D721Med (cell line): Measurements from ENCODE around the gene VPS39.
A peak's percentile ranks its signal among the peaks of the same experiment; 100 is the strongest.

Experiments used
- DNase-seq: peaks from one replicate; pipeline ENCODE4 v3.0.0; 2011; ENCODE audit warnings: low spot score; ENCODE audit not compliant: insufficient read length
- FAIRE-seq: peaks from 2 replicates; lab custom pipeline; 2011; peaks lifted over from hg19 to GRCh38; lab: Jason Lieb, UNC
- TF ChIP-seq, protein P1 (sequence below): IDR thresholded peaks from 2 replicates; pipeline ENCODE4 v1.5.1; 2012; ENCODE audit warnings: mild to moderate bottlenecking, control low read depth; ENCODE audit not compliant: insufficient read depth; ENCODE audit errors: missing control alignments

Gene VPS39

DNA sequence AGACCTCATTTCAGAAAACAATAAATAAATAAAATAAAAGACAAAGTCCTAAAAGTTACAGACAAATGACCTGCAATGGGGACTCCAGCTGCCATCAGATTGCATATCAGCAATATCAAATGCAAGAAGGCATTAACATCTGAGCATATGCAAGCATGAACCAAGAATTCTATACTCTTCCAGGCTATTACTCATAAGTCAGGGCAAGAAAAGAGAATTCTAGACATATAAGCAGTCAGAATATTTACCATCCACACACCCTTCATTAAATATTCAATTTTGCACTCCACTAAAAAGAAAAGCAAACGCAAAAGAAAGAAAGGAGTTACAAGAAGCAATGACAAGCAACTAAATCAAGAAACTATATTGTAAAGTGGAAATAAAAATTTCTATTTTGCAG lies 72.8 kb downstream of the VPS39 start:
- no peak for FAIRE-seq

DNA sequence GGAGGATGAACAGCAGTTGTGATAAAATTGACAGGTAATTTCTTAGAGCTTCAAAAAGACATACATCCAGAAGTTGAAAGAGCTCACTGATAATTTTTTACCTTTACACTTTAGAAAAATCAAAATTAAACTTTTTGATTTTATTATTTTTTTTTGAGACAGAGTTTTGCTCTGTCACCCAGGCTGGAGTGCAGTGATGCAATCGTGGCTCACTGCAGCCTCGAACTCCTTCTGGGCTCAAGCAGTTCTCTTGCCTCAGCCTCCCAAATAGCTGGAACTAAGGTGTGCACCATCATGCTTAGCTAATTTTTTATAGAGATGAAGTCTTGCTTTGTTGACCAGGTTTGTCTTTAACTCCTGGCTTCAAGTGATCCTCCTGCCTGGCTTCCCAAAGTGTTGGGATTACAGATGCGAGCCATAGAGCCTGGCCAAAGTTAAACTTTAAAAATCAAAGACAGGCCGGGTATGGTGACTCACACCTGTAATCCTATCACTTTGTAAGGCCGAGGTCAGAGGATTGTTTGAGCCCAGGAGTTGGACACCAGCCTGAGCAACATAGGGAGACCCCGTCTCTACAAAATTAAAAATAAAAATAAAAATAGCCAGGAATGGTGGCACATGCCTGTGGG lies 73.4 kb downstream of the VPS39 start:
- FAIRE-seq: no peak
- TF ChIP-seq, protein P1, sequence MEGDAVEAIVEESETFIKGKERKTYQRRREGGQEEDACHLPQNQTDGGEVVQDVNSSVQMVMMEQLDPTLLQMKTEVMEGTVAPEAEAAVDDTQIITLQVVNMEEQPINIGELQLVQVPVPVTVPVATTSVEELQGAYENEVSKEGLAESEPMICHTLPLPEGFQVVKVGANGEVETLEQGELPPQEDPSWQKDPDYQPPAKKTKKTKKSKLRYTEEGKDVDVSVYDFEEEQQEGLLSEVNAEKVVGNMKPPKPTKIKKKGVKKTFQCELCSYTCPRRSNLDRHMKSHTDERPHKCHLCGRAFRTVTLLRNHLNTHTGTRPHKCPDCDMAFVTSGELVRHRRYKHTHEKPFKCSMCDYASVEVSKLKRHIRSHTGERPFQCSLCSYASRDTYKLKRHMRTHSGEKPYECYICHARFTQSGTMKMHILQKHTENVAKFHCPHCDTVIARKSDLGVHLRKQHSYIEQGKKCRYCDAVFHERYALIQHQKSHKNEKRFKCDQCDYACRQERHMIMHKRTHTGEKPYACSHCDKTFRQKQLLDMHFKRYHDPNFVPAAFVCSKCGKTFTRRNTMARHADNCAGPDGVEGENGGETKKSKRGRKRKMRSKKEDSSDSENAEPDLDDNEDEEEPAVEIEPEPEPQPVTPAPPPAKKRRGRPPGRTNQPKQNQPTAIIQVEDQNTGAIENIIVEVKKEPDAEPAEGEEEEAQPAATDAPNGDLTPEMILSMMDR: no peak

More for the DNA sequence above, 72.8 kb downstream of the VPS39 start:
- no peak for DNase-seq
- TF ChIP-seq, protein P1: no peak

DNA sequence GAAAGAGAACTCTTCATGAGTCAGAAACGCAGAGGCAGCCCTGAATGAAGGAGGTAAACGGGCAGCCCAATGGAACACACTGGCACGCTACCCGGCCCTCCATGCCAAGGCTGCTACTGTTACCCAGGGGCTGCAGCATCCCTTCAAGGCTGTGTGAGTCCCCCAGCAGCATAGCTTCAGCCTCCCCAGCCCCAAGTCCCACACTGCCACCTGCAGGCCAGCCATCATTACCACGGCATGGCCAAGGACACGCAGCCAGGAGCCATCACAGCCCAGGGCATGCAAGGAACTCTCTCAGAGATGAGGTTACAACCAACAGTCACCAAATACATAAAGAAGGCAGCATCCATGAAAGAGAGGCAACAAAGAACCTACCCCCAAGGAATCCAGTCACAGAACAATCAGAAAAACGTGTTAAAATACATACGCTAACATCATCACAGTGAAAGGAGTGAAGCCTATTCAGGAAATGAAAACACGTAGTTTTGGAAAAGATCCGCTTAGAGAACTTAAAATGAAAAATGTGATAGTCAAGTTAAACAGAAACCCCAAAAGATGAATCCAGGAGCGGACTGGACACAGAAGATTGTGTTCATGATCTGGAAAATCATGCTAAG lies 74.1 kb downstream of the VPS39 start:
- FAIRE-seq (no peak), DNase-seq (no peak)
- TF ChIP-seq, protein P1: peak; percentile 75

More for the DNA sequence above, 73.4 kb downstream of the VPS39 start:
- no peak for DNase-seq

DNA sequence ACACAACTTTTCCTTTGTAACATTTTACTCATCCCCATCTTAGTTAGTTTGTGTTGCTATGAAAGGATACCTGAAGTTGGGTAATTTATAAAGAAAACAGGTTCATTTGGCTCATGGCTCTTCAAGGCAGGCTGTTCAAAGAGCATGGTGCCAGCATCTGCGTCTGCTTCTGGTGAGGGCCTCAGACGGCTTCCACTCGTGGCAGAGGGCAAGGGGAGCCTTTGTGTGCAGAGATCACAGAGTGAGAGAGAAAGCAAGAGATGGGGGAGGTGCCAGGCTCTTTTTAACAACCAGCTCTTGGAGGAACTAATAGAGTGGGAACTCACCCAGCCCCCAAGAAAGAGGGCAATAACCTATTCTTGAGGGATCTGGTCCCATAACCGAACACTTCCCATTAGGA lies 74.7 kb downstream of the VPS39 start:
- TF ChIP-seq, protein P1: no peak
- FAIRE-seq: no peak
- DNase-seq: no peak

DNA sequence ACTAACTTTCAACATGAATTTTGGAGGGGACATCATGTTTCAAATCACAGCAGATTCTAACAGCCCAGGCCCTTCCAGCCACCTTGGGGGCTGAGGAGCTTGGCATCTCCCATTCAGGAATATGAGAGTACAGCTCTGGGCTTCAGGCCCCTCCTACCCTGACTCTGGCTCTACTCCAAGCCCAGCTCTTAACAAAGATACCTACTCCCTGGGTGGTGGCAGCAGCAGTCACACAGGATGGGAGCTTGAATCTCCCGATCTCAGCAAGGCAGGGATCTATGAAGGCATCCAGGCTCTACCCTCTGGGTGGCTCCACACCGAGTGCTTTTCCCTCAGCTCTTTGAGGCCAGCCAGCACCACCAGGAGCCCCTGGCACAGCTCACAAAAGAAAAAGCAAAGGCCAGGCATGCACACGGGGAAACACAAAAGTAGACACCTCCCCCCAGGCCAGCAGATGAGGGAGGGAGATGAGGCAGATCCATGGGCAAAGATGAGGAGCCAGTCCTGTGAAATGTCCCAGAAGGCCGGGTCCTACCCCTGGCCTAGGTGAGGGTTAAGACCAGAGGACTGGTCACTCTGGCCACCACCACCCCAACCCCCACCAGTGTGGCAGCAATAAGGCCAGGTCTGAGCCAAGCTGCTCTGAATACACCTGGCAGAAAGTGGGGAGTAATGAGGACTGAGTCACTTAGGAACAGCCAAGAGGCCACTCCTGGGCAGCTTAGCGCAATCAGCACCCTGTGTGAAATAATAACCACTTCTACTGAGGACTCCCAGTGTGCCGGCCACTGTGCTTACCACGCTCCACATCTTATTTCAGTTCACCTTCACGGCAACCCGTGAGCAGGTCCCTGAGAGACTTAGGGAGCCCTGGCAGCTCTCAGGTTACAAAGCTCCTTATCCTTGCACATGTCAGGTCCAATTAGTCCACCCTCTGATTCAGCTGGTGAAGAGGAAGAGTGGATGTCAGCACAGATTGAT lies 76.0 kb downstream of the VPS39 start:
- TF ChIP-seq, protein P1: no peak
- FAIRE-seq: no peak
- DNase-seq: no peak

DNA sequence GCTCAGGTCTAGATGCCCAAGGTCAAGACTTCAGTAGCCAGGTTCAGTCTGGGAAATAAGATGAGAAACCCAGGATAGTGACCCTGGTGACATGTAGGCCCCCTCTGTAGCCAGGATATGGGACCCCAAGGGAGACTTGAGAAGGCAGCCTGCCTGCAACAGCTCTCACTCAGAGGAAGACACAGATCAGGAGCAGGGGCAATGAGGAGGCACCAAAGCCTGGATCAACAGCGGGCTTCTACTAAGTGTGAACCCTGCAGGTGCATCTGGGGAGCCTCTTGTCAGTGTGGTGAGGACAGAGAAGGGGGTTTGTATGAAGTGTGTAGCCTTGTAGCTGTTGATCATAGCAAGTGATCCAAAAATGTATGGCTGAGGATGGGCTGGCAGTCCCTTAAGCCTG lies 77.1 kb downstream of the VPS39 start:
- TF ChIP-seq, protein P1: no peak
- DNase-seq: no peak
- FAIRE-seq: no peak
